Measurements from ENCODE around the gene GTF2H1.

The GTF2H1 gene

GRCh38 chr11:18364495-18365073, 42.2 kb downstream of the GTF2H1 start:
- Histone ChIP-seq H3K36me3 (ENCODE audit: insufficient read depth, low read length) (peaks cover 58% of the 10 kb centered on the region), H3F3A (ENCODE audit: insufficient read depth, low read length) (no peaks in the 10 kb centered on the region), H2AFZ (ENCODE audit: low read length) (no peak overlapping the region), H3K4me1 (ENCODE audit: insufficient read depth, low read length, severe bottlenecking) (no peaks in the 10 kb centered on the region), H3K9me3 (ENCODE audit: low read length) (no peaks in the 10 kb centered on the region), H3K9ac (ENCODE audit: low read length) (no peak overlapping the region), H3K4me2 (ENCODE audit: low read length) (no peak overlapping the region), H3K9me2 (ENCODE audit: low read depth, low read length) (no peaks in the 10 kb centered on the region), H3K27ac (ENCODE audit: low read depth, low read length, poor library complexity, severe bottlenecking) (no peak overlapping the region), H3K27me3 (ENCODE audit: insufficient read depth, low read length) (no peaks in the 10 kb centered on the region), H4K20me1 (ENCODE audit: insufficient read depth, low read length) (no peaks in the 10 kb centered on the region), H3K4me3 (ENCODE audit: low read depth, low read length, poor library complexity, severe bottlenecking) (no peak overlapping the region), H3K79me2 (ENCODE audit: insufficient read depth, low read length) (no peaks in the 10 kb centered on the region)
- TF ChIP-seq EZH2 (IDR thresholded peaks at IDR 0.05; ENCODE audit: borderline replicate concordance, low read length), result no peak

GRCh38 chr11:18365741-18366140, 43.4 kb downstream of the GTF2H1 start:
- Histone ChIP-seq H3F3A (ENCODE audit: insufficient read depth, low read length) (no peaks in the 10 kb centered on the region), H4K20me1 (ENCODE audit: insufficient read depth, low read length) (no peaks in the 10 kb centered on the region), H2AFZ (ENCODE audit: low read length) (no peak overlapping the region), H3K36me3 (ENCODE audit: insufficient read depth, low read length) (peaks cover 53% of the 10 kb centered on the region), H3K27ac (ENCODE audit: low read depth, low read length, poor library complexity, severe bottlenecking) (no peak overlapping the region), H3K79me2 (ENCODE audit: insufficient read depth, low read length) (no peaks in the 10 kb centered on the region), H3K4me2 (ENCODE audit: low read length) (no peak overlapping the region), H3K4me3 (ENCODE audit: low read depth, low read length, poor library complexity, severe bottlenecking) (no peak overlapping the region), H3K4me1 (ENCODE audit: insufficient read depth, low read length, severe bottlenecking) (no peaks in the 10 kb centered on the region), H3K9me3 (ENCODE audit: low read length) (no peaks in the 10 kb centered on the region), H3K27me3 (ENCODE audit: insufficient read depth, low read length) (no peaks in the 10 kb centered on the region), H3K9me2 (ENCODE audit: low read depth, low read length) (no peaks in the 10 kb centered on the region), H3K9ac (ENCODE audit: low read length) (no peak overlapping the region)
- no peak for TF ChIP-seq EZH2 (IDR thresholded peaks at IDR 0.05; ENCODE audit: borderline replicate concordance, low read length)
- TF ChIP-seq, protein P1, sequence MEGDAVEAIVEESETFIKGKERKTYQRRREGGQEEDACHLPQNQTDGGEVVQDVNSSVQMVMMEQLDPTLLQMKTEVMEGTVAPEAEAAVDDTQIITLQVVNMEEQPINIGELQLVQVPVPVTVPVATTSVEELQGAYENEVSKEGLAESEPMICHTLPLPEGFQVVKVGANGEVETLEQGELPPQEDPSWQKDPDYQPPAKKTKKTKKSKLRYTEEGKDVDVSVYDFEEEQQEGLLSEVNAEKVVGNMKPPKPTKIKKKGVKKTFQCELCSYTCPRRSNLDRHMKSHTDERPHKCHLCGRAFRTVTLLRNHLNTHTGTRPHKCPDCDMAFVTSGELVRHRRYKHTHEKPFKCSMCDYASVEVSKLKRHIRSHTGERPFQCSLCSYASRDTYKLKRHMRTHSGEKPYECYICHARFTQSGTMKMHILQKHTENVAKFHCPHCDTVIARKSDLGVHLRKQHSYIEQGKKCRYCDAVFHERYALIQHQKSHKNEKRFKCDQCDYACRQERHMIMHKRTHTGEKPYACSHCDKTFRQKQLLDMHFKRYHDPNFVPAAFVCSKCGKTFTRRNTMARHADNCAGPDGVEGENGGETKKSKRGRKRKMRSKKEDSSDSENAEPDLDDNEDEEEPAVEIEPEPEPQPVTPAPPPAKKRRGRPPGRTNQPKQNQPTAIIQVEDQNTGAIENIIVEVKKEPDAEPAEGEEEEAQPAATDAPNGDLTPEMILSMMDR (IDR thresholded peaks at IDR 0.05; ENCODE audit: low read length), result no peak

DNA sequence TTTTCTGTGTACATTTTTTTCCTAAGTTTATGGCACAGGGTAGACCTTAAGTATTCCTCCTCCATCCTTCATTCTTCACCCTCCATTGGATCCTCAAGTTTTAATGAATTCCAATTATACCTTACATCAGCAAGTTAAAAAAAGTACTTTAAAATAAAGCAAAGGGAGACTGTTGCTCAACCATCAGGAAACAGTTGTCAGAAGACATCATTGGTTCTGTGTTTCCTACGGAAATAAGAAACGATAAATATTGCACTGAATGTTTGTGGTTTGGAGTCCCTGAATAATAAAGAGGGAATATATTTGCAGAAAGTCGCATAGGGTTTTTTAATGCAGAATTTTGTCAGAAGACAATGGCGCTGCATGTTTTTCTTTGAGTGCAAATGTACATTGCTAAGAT, 43.9 kb downstream of the GTF2H1 start:
- no peaks in the 10 kb centered on the region for H3K9me2 ChIP-seq (ENCODE audit: low read depth, low read length)
- H4K20me1 ChIP-seq (ENCODE audit: insufficient read depth, low read length), result no peaks in the 10 kb centered on the region
- no peaks in the 10 kb centered on the region for H3K27me3 ChIP-seq (ENCODE audit: insufficient read depth, low read length)
- H3K36me3 ChIP-seq (ENCODE audit: insufficient read depth, low read length), result peaks cover 48% of the 10 kb centered on the region
- no peak overlapping the region for H3K9ac ChIP-seq (ENCODE audit: low read length)
- H3K79me2 ChIP-seq (ENCODE audit: insufficient read depth, low read length), result no peaks in the 10 kb centered on the region
- H3F3A ChIP-seq (ENCODE audit: insufficient read depth, low read length), result no peaks in the 10 kb centered on the region
- no peak overlapping the region for H3K4me2 ChIP-seq (ENCODE audit: low read length)
- H3K4me1 ChIP-seq (ENCODE audit: insufficient read depth, low read length, severe bottlenecking), result no peaks in the 10 kb centered on the region
- no peak overlapping the region for H3K4me3 ChIP-seq (ENCODE audit: low read depth, low read length, poor library complexity, severe bottlenecking)
- H3K9me3 ChIP-seq (ENCODE audit: low read length), result no peaks in the 10 kb centered on the region
- no peak overlapping the region for H2AFZ ChIP-seq (ENCODE audit: low read length)
- no peak for TF ChIP-seq EZH2 (IDR thresholded peaks at IDR 0.05; ENCODE audit: borderline replicate concordance, low read length)
- TF ChIP-seq, protein P1 (IDR thresholded peaks at IDR 0.05; ENCODE audit: low read length), result no peak
- H3K27ac ChIP-seq (ENCODE audit: low read depth, low read length, poor library complexity, severe bottlenecking), result no peak overlapping the region

DNA sequence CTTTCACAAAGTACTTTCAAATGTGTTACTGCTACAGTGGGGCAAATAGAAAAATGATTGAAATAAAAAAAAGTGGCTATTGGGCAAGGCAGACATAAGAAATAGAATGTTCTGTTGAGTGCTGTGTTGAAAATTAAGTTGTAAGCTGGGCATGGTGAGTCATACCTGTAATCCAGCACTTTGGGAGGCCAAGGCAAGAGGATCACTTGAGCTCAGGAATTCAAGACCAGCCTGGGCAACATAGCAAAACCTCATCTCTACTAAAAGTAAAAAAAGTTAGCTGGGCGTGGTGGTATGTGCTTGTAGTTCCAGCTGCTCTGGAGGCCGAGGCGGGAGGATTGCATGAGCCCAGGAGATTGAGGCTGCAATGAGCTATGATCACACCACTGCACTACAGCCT, 45.1 kb downstream of the GTF2H1 start:
- no peak for TF ChIP-seq EZH2 (IDR thresholded peaks at IDR 0.05; ENCODE audit: borderline replicate concordance, low read length)
- TF ChIP-seq, protein P1 (IDR thresholded peaks at IDR 0.05; ENCODE audit: low read length), result no peak
- Histone ChIP-seq H4K20me1 (ENCODE audit: insufficient read depth, low read length) (no peaks in the 10 kb centered on the region), H3K9me3 (ENCODE audit: low read length) (no peaks in the 10 kb centered on the region), H3K27me3 (ENCODE audit: insufficient read depth, low read length) (no peaks in the 10 kb centered on the region), H3K9me2 (ENCODE audit: low read depth, low read length) (no peaks in the 10 kb centered on the region), H3F3A (ENCODE audit: insufficient read depth, low read length) (no peaks in the 10 kb centered on the region), H3K4me3 (ENCODE audit: low read depth, low read length, poor library complexity, severe bottlenecking) (no peak overlapping the region), H3K4me1 (ENCODE audit: insufficient read depth, low read length, severe bottlenecking) (no peaks in the 10 kb centered on the region), H2AFZ (ENCODE audit: low read length) (no peak overlapping the region), H3K4me2 (ENCODE audit: low read length) (no peak overlapping the region), H3K36me3 (ENCODE audit: insufficient read depth, low read length) (peaks cover 39% of the 10 kb centered on the region), H3K27ac (ENCODE audit: low read depth, low read length, poor library complexity, severe bottlenecking) (no peak overlapping the region), H3K79me2 (ENCODE audit: insufficient read depth, low read length) (no peaks in the 10 kb centered on the region), H3K9ac (ENCODE audit: low read length) (no peak overlapping the region)
